Measurements from ENCODE around the gene TBC1D14. TPM values are rescaled to one million over a fixed set of nuclear protein-coding genes. Genes with fewer than 3 reads are reported as not detected.

TBC1D14 gene
- total and polyA plus RNA-seq, 2 donors from 2014 or later, result 44.9 to 77.7 TPM

- Histone ChIP-seq H3K27ac (ENCODE audit: low read depth in 2 of 2, low read length in 2 of 2) (no peak overlapping the region), H3K27me3 (ENCODE audit: control insufficient read depth, insufficient read depth, low read length) (no peaks in the 10 kb centered on the region), H3K36me3 (ENCODE audit: control insufficient read depth in 2 of 3, insufficient read depth in 3 of 3, low read length in 3 of 3) (peaks cover 2 to 51% (median 36%) of the 10 kb centered on the region in 3 donors), H3K9ac (ENCODE audit: low read length in 3 of 3) (no peak overlapping the region), H3K9me3 (ENCODE audit: control insufficient read depth in 2 of 3, insufficient read depth in 1 of 3, low read length in 3 of 3) (no peaks in the 10 kb centered on the region), H3K4me1 (ENCODE audit: control insufficient read depth in 2 of 3, insufficient read depth in 2 of 3, low read depth in 1 of 3, low read length in 3 of 3) (peaks cover 0 to 1% (median 0%) of the 10 kb centered on the region in 3 donors), H3K4me3 (ENCODE audit: low read length in 3 of 3) (no peak overlapping the region)
- intact Hi-C loops (cut with DNase I), result no loop called here
- FAIRE-seq, result no peak
- no peak for DNase-seq
- no peak for TF ChIP-seq CTCF (IDR thresholded peaks at IDR 0.05; ENCODE audit: borderline replicate concordance, extremely low read depth, insufficient read depth)
Measured at GRCh38 chr4:7060346-7061150, 150.9 kb downstream of the TBC1D14 start.

GRCh38 chr4:7061815-7062214 lies 152.2 kb downstream of the TBC1D14 start:
- Histone ChIP-seq H3K36me3 (ENCODE audit: control insufficient read depth in 2 of 3, insufficient read depth in 3 of 3, low read length in 3 of 3) (peaks cover 2 to 46% (median 30%) of the 10 kb centered on the region in 3 donors), H3K4me3 (ENCODE audit: low read length in 3 of 3) (no peak overlapping the region), H3K9me3 (ENCODE audit: control insufficient read depth in 2 of 3, insufficient read depth in 1 of 3, low read length in 3 of 3) (no peaks in the 10 kb centered on the region), H3K27me3 (ENCODE audit: control insufficient read depth, insufficient read depth, low read length) (no peaks in the 10 kb centered on the region), H3K9ac (ENCODE audit: low read length in 3 of 3) (no peak overlapping the region), H3K4me1 (ENCODE audit: control insufficient read depth in 2 of 3, insufficient read depth in 2 of 3, low read depth in 1 of 3, low read length in 3 of 3) (peaks cover 3 to 8% (median 5%) of the 10 kb centered on the region in 3 donors), H3K27ac (ENCODE audit: low read depth in 2 of 2, low read length in 2 of 2) (no peak overlapping the region)
- TF ChIP-seq CTCF (IDR thresholded peaks at IDR 0.05; ENCODE audit: borderline replicate concordance, extremely low read depth, insufficient read depth), result no peak
- FAIRE-seq, result no peak
- intact Hi-C loops (cut with DNase I), result no loop called here
- DNase-seq, result no peak

- Histone ChIP-seq H3K27ac (ENCODE audit: low read depth in 2 of 2, low read length in 2 of 2) (no peak overlapping the region), H3K4me3 (ENCODE audit: low read length in 3 of 3) (no peak overlapping the region), H3K36me3 (ENCODE audit: control insufficient read depth in 2 of 3, insufficient read depth in 3 of 3, low read length in 3 of 3) (peaks cover 2 to 46% (median 28%) of the 10 kb centered on the region in 3 donors), H3K27me3 (ENCODE audit: control insufficient read depth, insufficient read depth, low read length) (no peaks in the 10 kb centered on the region), H3K4me1 (ENCODE audit: control insufficient read depth in 2 of 3, insufficient read depth in 2 of 3, low read depth in 1 of 3, low read length in 3 of 3) (peaks cover 4 to 13% (median 7%) of the 10 kb centered on the region in 3 donors), H3K9ac (ENCODE audit: low read length in 3 of 3) (no peak overlapping the region), H3K9me3 (ENCODE audit: control insufficient read depth in 2 of 3, insufficient read depth in 1 of 3, low read length in 3 of 3) (no peaks in the 10 kb centered on the region)
- DNase-seq, result no peak
- TF ChIP-seq CTCF (IDR thresholded peaks at IDR 0.05; ENCODE audit: borderline replicate concordance, extremely low read depth, insufficient read depth), result no peak
- intact Hi-C loops (cut with DNase I), result no loop called here
- no peak for FAIRE-seq
Measured at GRCh38 chr4:7062816-7063215, 153.2 kb downstream of the TBC1D14 start.

All from kidney (tissue), 14 donors.